GM18519 (cell line): ENCODE data around the gene IFTAP.

ENCODE experiments used
- ATAC-seq: cut with Tn5 transposase; IDR thresholded peaks from one replicate; pipeline ENCODE4 v1.9.1; 2021; ENCODE audit warnings: mild to moderate bottlenecking, moderate library complexity; ENCODE audit not compliant: unreplicated experiment, low FRiP score

Gene IFTAP

DNA sequence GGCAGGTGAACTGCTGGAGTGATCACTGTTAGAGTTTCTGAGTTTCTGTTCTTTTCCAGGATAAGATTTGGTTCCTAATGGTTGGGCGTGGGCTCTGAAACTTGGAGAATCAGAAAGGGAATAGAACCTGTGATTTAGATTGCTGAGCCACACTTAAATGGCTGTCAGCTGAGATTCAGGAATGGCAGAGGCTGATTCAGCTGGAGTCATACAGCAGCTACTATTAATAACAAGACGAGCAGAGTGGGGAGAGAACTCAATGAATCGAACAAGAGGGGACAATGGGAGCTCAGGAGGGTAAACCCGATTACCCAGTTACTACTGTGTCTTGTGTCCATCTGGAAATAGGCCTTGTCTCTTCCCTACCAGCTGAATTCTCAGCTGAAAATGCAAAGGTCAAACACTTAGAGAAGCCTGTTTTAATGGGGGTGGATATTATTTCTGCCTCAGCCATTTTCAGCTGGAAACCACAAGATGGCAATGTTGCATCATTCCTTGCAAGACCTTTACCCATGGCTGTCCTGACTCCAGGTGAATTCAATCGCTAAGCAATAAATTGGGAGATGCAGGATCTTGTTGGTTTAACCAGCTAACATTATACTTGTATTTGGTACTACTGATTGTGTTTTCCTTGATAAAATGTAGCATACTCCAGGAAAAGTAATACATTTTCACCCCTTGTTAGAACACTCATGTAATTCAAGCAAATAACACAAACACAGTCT lies 108.2 kb downstream of the IFTAP start:
- peak; percentile 52 for ATAC-seq

DNA sequence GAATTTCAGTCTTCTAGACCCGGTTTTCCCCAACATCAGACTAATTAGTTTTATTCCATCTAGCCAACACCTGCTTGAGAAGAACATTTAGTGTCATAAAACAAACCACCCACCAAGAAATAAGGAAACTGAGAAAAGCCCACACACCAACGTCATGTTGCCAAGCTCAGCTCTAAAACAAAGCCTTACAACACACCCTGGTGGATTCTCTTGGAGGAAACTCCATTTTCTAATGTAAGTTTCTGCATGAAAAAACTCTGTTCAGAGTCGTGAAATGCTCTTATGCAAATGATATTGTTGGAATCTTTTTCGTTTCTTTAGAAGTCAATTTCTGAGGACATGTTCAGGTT lies 108.7 kb downstream of the IFTAP start:
- peak; percentile 72 for ATAC-seq
